ENCODE results near the gene TVP23C. TPM values are rescaled to one million over a fixed set of nuclear protein-coding genes. Genes with fewer than 3 reads are reported as not detected.
A peak's percentile ranks its signal among the peaks of the same experiment; 100 is the strongest.
"Not testable (repeated sequence)": the region's sequence is repeated elsewhere in the genome, so short reads cannot be mapped to it uniquely, and the experiment has no call there.

TVP23C gene
- total RNA-seq (2014; rRNA removed; shearing (Covaris generic)): 22.3 and 32.2 TPM in 2 replicates

DNA sequence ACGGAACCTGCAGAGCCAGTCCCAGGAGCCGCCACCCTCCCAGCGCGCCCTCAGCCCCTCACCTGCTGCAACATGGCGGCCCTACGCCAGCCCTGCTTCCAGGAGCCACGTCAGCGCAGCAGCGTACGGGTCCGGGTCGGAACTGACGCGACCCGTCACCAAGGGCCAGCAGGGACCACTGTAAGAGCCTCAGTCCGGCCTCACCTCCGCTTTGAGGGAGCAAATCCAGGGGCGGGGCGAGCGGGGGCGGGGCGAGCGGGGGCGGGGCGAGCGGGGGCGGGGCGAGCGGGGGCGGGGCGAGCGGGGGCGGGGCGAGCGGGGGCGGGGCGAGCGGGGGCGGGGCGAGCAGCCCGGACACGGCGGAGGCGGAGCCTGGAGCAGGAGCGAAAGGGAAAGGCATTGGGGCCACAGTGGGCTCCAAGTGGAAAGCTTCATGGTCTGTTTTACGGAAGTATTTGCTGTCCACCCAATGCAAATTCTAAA lies at the start of gene TVP23C:
Gene TVP23C, minus strand, starts transcription at position 109 of the 483 bp plus-strand sequence. Its CDS starts 35 bp downstream, at position 74.
- peak; percentile 67 for DNase-seq (ENCODE audit: low spot score)

DNA sequence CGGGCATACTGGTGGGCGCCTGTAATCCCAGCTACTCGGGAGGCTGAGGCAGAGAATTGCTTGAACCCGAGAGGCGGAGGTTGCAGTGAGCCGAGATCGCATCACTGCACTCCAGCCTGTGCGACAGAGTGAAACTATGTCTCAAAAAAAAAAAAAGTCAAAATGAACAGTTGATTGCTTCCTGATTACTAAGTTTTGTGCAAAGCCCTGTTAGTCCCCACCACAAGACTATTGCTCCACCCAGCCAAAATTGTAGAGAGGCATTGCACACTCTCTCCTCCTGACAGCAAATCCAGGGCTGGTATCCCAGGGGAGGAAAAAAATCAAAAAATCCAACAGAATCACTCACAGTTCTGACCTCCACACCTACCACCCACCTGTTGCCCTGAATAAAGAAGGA lies 29.7 kb upstream of the TVP23C start:
- DNase-seq (ENCODE audit: low spot score): not testable (repeated sequence)

GRCh38 chr17:15591986-15592385 lies 28.7 kb upstream of the TVP23C start:
- DNase-seq (ENCODE audit: low spot score): not testable (repeated sequence)

DNA sequence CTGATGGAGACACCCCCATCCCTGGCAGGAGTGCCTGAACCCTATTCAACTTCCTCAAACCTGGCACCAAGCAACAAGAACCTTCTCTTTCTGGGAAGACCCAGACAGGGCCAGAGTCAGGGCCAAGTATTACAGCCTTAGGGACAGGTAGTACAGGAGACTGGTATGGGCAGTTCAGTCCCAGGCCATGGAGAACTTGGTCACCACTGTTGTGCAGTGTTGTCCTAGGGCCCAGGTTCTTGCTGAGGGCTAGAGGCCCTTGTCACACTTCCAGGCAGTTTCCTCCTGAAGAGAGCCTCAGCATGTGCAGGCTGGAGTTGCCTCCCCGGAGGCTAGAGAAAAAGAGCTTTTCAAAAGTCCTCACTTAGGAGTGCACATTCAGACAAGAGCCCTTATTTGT lies 27.6 kb upstream of the TVP23C start:
- not testable (repeated sequence) for DNase-seq (ENCODE audit: low spot score)

- DNase-seq (ENCODE audit: low spot score): not testable (repeated sequence)
Observed at GRCh38 chr17:15589544-15590536, 26.6 kb upstream of the TVP23C start.

GRCh38 chr17:15588017-15588416 lies 24.7 kb upstream of the TVP23C start:
- DNase-seq (ENCODE audit: low spot score): not testable (repeated sequence)

GRCh38 chr17:15583313-15583712 lies 20.0 kb upstream of the TVP23C start:
- not testable (repeated sequence) for DNase-seq (ENCODE audit: low spot score)

- not testable (repeated sequence) for DNase-seq (ENCODE audit: low spot score)
Observed at GRCh38 chr17:15581462-15581861, 18.2 kb upstream of the TVP23C start.

DNA sequence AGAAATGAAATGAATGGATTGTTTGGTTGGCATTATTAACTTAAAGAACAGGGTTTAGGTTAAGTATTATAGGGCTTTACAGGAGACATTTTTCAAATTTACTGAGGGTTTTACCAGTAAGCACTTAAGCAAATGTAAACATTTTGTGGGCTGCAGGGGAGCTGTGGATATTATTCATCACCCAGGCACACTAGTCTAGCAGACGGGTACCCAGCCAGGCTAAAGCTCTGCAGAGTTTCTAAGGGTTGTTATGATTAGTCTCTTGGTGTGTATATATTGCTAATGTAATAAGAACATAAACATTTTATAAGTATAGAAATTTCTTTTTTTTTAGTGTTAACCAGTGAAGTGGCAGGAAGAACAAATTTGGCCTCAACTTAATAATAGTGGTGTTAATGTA lies 13.6 kb upstream of the TVP23C start:
- not testable (repeated sequence) for DNase-seq (ENCODE audit: low spot score)

- DNase-seq (ENCODE audit: low spot score): not testable (repeated sequence)
Observed at GRCh38 chr17:15574660-15575059, 11.4 kb upstream of the TVP23C start.

GRCh38 chr17:15573870-15574269 lies 10.6 kb upstream of the TVP23C start:
- DNase-seq (ENCODE audit: low spot score): not testable (repeated sequence)

DNA sequence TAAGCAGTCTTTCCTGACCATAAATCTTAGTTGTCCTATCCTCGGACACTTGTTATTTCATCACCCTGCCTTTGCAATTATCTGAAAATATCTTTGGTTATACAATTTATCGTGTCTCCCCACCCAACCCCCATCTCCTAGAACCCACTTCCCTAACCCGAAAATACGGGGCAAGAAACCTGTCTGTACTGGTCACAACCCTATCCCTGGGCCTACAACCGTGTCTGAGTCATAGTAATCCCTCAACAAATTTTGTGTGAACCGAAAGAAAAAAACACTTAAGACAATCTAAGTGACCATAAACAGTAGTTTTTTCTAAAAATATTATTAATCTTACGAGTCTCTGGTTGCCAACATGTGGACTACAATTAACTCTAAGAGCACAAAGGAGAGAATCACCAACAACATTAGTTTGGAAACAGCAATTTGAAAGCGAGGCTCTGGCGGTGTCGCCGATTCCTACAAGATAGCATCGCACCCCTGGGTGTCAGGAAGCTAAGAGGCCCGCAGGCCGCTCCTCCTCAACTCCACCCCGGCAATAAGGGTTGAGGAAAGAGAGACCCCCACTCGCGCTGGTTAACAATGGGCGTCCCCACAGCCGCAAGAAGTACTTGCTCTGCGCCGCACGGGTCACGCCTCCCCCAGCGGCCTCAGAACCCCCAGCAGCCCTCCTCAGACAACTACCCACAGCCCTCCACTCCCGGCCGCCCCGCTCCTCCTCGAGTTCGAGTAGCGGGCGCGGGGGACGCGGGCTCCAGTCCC lies 489 bp downstream of the TVP23C start:
- DNase-seq (ENCODE audit: low spot score): not testable (repeated sequence)

DNA sequence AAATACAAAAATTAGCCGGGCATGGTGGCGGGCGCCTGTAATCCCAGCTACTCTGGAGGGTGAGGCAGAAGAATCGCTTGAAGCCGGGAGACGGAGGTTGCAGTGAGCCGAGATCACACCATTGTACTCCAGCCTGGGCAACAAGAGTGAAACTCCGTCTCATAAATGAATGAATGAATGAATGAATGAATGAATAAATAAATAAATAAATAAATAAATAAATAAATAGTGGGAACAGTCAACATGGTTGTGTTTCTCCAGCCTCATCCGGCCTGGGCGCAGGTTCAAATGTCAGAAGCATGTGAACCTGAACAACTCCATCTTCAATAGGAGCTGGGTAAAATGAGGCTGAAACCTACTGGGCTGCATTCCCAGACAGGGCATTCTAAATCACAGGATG lies 1.8 kb downstream of the TVP23C start:
- not testable (repeated sequence) for DNase-seq (ENCODE audit: low spot score)

DNA sequence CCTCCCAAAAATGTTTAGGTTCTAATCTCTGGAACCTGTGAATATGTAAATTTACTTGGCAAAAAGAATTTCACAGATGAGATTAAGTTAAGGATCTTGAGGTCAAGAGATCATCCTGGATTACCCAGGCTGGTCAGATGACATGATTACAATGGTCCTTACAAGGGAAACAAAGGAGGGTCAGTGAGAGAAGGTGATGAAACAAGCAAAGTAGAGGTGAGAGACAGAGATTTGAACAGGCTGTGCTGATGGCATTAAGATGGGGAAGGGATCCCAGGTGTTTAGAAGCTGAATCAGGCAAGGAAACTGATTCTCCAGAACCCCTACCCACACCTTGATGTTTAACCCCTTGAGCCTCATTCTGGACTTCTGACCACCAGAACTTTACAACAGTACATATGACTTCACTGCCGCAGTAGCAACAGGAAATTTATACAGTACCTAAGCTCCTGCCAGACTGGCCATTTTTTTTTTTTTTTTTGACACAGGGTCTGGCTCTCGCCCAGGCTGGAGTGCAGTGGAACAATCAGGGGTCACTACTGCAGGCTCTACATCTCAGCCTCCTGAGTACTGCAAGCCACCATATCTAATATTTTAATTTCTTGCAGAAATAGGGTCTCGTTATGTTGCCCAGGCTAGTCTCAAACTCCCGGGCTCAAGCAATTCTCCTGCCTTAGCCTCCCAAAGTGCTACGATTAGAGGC lies 4.7 kb downstream of the TVP23C start:
- DNase-seq (ENCODE audit: low spot score): not testable (repeated sequence)

DNA sequence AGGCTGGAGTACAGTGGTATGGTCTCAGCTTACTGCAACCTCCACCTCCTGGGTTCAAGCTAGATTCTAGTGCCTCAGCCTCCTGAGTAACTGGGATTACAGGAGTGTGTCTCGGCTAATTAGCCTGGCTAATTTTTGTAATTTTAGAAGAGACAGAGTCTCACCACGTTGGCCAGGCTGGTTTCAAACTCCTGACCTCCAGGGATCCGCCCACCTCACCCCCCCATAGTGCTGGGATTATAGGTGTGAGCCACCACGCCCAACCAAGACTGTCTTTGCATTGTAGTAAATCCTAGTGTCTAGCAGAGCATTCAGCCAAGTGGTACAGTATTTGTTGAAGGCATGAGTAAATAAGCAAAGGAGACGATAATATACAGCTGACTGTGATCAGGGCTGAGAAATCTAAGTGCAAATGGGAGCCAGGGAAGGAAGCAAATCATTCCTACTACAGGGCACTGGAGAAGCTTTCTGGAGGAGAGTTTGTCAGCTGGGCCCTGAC lies 5.9 kb downstream of the TVP23C start:
- DNase-seq (ENCODE audit: low spot score): not testable (repeated sequence)

DNA sequence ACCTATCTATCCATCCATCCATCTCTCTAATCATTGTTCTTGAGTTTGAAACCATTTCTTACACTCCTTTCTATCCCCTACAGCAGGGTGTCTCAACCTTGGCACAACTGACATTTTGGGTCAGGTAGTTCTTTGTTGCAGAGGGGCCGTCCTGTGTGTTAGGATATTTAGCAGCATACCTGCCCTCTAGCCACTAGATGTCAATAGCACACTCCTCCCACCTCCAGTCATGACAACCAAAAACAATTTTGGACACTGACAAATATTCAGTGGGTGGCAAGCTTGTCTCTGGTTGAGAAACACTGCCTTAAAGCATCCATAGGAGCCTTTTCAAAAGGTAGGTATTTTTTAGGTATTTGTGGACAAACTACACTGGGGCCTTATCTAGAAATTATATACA lies 10.4 kb downstream of the TVP23C start:
- DNase-seq (ENCODE audit: low spot score): not testable (repeated sequence)

DNA sequence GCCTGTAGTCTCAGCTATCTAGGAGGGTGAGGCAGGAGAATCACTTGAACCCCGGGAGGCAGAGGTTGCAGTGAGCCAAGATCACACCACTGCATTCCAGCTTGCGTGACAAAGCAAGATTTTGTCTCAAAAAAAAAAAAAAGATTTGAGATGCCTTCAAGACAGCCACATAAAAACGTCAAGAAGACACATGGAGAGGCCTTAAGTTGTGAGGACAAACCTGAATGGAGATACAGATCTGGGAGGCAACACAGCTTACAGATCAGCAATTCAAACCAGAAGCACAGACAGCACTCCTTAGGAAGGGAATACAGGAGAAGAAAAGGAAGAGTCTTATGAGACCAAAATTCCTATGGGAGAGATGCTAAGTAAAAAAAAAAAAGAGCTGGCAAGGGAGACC lies 13.7 kb downstream of the TVP23C start:
- DNase-seq (ENCODE audit: low spot score): not testable (repeated sequence)

DNA sequence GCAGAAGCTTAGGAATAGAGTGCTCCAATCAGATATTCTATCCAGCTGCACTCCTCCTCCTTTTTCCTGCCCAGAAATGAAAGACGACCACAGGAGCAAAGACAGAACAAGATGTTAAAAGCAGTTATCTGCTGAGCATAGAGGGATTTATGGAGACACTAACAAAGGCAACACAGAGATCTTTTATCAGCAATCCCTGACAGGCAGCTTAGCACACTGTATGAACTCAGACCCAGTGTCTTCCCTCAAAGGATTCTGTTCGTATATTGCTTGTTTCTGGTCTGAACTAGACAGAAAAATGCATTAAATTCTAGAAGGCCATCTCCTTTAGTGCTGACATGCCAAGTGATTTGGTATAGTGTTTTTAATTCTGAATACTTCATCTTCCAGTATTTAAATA lies 16.7 kb downstream of the TVP23C start:
- DNase-seq (ENCODE audit: low spot score): not testable (repeated sequence)

DNA sequence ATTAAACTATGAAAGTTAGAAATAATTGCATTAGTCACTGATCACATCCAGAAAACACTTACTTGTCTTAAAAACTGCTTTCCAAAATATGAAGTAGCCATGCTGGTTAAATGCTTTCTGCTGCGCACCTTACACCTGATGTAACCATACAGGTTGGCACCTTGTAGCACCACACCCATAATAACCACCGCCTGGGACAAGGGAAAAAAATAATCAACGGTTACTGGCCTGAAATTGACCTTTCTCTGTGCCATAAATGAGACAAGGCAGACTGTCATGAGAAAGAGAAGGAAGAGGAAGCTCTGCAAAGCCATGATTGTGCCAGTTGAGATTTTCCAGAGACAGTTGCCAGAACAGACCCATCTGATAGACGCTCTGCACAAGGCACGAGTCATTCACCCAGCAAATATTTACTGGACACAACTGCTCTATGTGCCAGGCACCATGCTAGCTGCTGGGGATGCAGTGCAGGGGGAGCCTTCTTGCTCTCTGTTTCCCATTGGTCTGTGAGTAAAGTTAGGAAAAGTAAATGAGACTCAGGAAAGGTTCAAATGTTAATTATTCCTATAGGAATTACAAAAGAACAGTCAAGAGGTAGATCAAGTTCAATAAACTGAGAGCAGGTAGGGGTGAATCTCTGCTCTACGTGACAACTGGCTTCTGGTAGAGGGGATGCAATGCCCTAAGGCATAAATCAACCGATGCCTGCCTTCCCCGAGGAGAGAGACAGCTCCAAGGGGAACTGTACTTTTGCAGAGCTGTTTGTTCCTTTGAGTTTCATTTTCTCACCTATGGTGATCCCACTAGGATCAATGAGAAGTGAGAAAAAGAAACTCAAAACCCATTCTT lies 22.7 kb downstream of the TVP23C start:
- DNase-seq (ENCODE audit: low spot score): not testable (repeated sequence)

- not testable (repeated sequence) for DNase-seq (ENCODE audit: low spot score)
Observed at GRCh38 chr17:15533122-15533521, 30.2 kb downstream of the TVP23C start.
